ENCODE results near the gene C1orf167.

DNA sequence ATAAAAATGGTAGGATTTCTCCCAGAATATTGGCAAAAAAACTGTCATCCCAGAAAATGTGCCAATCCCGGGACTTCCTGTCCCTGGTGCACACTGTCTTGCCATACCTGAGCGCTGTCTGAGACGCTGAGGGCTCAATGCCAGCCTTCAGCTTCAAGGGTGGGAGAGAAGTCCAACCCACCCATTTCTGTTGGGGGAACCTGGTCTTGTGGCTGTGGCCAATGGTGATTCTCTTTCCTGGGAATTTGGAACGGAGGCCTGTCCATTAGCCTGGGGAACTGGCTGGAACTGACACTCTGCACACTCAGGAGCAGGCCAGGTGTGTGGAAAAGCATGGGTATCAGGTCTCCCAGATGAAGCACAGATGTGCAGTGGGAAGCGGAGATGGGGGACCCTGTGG is 37.1 kb downstream of the C1orf167 start:
- TF ChIP-seq ZZZ3 (IDR thresholded peaks at IDR 0.05; ENCODE audit: control insufficient read depth, insufficient read length, low read depth): no peak
- no peak for TF ChIP-seq RAD21 (IDR thresholded peaks at IDR 0.05; ENCODE audit: insufficient read depth, low read depth, low read length)
- TF ChIP-seq, protein P1, sequence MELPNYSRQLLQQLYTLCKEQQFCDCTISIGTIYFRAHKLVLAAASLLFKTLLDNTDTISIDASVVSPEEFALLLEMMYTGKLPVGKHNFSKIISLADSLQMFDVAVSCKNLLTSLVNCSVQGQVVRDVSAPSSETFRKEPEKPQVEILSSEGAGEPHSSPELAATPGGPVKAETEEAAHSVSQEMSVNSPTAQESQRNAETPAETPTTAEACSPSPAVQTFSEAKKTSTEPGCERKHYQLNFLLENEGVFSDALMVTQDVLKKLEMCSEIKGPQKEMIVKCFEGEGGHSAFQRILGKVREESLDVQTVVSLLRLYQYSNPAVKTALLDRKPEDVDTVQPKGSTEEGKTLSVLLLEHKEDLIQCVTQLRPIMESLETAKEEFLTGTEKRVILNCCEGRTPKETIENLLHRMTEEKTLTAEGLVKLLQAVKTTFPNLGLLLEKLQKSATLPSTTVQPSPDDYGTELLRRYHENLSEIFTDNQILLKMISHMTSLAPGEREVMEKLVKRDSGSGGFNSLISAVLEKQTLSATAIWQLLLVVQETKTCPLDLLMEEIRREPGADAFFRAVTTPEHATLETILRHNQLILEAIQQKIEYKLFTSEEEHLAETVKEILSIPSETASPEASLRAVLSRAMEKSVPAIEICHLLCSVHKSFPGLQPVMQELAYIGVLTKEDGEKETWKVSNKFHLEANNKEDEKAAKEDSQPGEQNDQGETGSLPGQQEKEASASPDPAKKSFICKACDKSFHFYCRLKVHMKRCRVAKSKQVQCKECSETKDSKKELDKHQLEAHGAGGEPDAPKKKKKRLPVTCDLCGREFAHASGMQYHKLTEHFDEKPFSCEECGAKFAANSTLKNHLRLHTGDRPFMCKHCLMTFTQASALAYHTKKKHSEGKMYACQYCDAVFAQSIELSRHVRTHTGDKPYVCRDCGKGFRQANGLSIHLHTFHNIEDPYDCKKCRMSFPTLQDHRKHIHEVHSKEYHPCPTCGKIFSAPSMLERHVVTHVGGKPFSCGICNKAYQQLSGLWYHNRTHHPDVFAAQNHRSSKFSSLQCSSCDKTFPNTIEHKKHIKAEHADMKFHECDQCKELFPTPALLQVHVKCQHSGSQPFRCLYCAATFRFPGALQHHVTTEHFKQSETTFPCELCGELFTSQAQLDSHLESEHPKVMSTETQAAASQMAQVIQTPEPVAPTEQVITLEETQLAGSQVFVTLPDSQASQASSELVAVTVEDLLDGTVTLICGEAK (IDR thresholded peaks at IDR 0.05; ENCODE audit: borderline replicate concordance): no peak
- no peak for TF ChIP-seq SP1 (IDR thresholded peaks at IDR 0.05; ENCODE audit: low read depth, low read length)
- TF ChIP-seq RFX5 (IDR thresholded peaks at IDR 0.05; ENCODE audit: low read depth, low read length): no peak
- TF ChIP-seq, protein P2, sequence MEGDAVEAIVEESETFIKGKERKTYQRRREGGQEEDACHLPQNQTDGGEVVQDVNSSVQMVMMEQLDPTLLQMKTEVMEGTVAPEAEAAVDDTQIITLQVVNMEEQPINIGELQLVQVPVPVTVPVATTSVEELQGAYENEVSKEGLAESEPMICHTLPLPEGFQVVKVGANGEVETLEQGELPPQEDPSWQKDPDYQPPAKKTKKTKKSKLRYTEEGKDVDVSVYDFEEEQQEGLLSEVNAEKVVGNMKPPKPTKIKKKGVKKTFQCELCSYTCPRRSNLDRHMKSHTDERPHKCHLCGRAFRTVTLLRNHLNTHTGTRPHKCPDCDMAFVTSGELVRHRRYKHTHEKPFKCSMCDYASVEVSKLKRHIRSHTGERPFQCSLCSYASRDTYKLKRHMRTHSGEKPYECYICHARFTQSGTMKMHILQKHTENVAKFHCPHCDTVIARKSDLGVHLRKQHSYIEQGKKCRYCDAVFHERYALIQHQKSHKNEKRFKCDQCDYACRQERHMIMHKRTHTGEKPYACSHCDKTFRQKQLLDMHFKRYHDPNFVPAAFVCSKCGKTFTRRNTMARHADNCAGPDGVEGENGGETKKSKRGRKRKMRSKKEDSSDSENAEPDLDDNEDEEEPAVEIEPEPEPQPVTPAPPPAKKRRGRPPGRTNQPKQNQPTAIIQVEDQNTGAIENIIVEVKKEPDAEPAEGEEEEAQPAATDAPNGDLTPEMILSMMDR (IDR thresholded peaks at IDR 0.05 in 2 of 3, conservative IDR thresholded peaks at IDR 0.05 in 1 of 3; ENCODE audit: control insufficient read depth in 2 of 3, extremely low read depth in 1 of 3, insufficient read depth in 1 of 3, low read depth in 3 of 3, low read length in 3 of 3): no peak
- TF ChIP-seq POLR2A (IDR thresholded peaks at IDR 0.05; ENCODE audit: low read depth, low read length): no peak
- TF ChIP-seq MTA3 (IDR thresholded peaks at IDR 0.05; ENCODE audit: borderline replicate concordance, low read length): no peak
- TF ChIP-seq EP300 (IDR thresholded peaks at IDR 0.05; ENCODE audit: borderline replicate concordance in 1 of 2, control insufficient read depth in 1 of 2, low read depth in 2 of 2, low read length in 2 of 2): no peak
- no peak for TF ChIP-seq JUND (IDR thresholded peaks at IDR 0.05; ENCODE audit: low read depth, low read length)
- TF ChIP-seq ZNF384 (IDR thresholded peaks at IDR 0.05; ENCODE audit: borderline replicate concordance, low read depth, low read length): no peak
- no peak for TF ChIP-seq GATAD2B (conservative IDR thresholded peaks at IDR 0.05; ENCODE audit: low read depth)
- no peak for TF ChIP-seq CBX3 (IDR thresholded peaks at IDR 0.05; ENCODE audit: borderline replicate concordance, low read depth)
- TF ChIP-seq GABPA (IDR thresholded peaks at IDR 0.05; ENCODE audit: low read depth): no peak
